H9 (cell line): Measurements from ENCODE around the gene PYGL. TPM values are rescaled to one million over a fixed set of nuclear protein-coding genes. Genes with fewer than 3 reads are reported as not detected.

Experiments used
- DNase-seq: peaks from one replicate; pipeline ENCODE4 v3.0.0-alpha.2; 2017
- H2AFZ ChIP-seq: one replicate; pipeline ENCODE4 v1.6.1; 2013; ENCODE audit warnings: mild to moderate bottlenecking, low read length, control low read depth, moderate library complexity
- H2AK5ac ChIP-seq: 2 replicates; pipeline ENCODE4 v1.6.1; 2013; ENCODE audit warnings: low read length, control low read depth, mixed read lengths; ENCODE audit not compliant: insufficient read length
- H2BK120ac ChIP-seq: one replicate; pipeline ENCODE4 v1.6.1; 2013; ENCODE audit warnings: low read depth, mild to moderate bottlenecking, low read length, control low read depth, inconsistent platforms; ENCODE audit not compliant: poor library complexity, severe bottlenecking
- H2BK12ac ChIP-seq: 2 replicates; pipeline ENCODE4 v1.6.1; 2013; ENCODE audit warnings: low read length, control low read depth, mixed read lengths, low read depth; ENCODE audit not compliant: insufficient read length
- H2BK15ac ChIP-seq: 2 replicates; pipeline ENCODE4 v1.6.1; 2013; ENCODE audit warnings: low read depth, low read length, control low read depth
- H2BK20ac ChIP-seq: one replicate; pipeline ENCODE4 v1.6.1; 2013; ENCODE audit warnings: low read depth, mild to moderate bottlenecking, low read length, control low read depth, inconsistent platforms; ENCODE audit not compliant: poor library complexity, severe bottlenecking
- H2BK5ac ChIP-seq: 2 replicates; pipeline ENCODE4 v1.6.1; 2013; ENCODE audit warnings: low read length, control low read depth, mixed read lengths; ENCODE audit not compliant: insufficient read length
- H3K14ac ChIP-seq: 2 replicates; pipeline ENCODE4 v1.6.1; 2013; ENCODE audit warnings: low read length, control low read depth; ENCODE audit not compliant: insufficient read depth
- H3K18ac ChIP-seq: 2 replicates; pipeline ENCODE4 v1.6.1; 2013; ENCODE audit warnings: low read depth, mild to moderate bottlenecking, mixed read lengths, low read length, control low read depth; ENCODE audit not compliant: insufficient read length
- H3K23ac ChIP-seq: 2 replicates; pipeline ENCODE4 v1.6.1; 2013; ENCODE audit warnings: low read length, control low read depth, mixed read lengths, low read depth; ENCODE audit not compliant: insufficient read length
- H3K23me2 ChIP-seq: 2 replicates; pipeline ENCODE4 v1.6.1; 2013; ENCODE audit warnings: low read depth, mild to moderate bottlenecking, mixed read lengths, low read length, control low read depth; ENCODE audit not compliant: insufficient read length, poor library complexity, severe bottlenecking
- H3K27ac ChIP-seq: 2 replicates; pipeline ENCODE4 v1.5.1; 2013; ENCODE audit warnings: low read length, control low read depth, mixed read lengths, low read depth; ENCODE audit not compliant: insufficient read length
- H3K27me3 ChIP-seq: 2 replicates; pipeline ENCODE4 v1.6.1; 2013; ENCODE audit warnings: low read length, control low read depth, inconsistent platforms; ENCODE audit not compliant: insufficient read depth
- H3K4ac ChIP-seq: 2 replicates; pipeline ENCODE4 v1.6.1; 2013; ENCODE audit warnings: low read depth, mild to moderate bottlenecking, control low read depth, inconsistent platforms, low read length, moderate library complexity
- H3K4me1 ChIP-seq: 2 replicates; pipeline ENCODE4 v1.6.1; 2013; ENCODE audit warnings: low read length, control low read depth, inconsistent platforms; ENCODE audit not compliant: insufficient read depth
- H3K4me2 ChIP-seq: 2 replicates; pipeline ENCODE4 v1.6.1; 2013; ENCODE audit warnings: low read length, control low read depth, mixed read lengths; ENCODE audit not compliant: insufficient read length, insufficient read depth
- H3K56ac ChIP-seq: 2 replicates; pipeline ENCODE4 v1.6.1; 2013; ENCODE audit warnings: low read depth, mild to moderate bottlenecking, mixed read lengths, low read length, control low read depth; ENCODE audit not compliant: insufficient read length
- H3K79me1 ChIP-seq: 2 replicates; pipeline ENCODE4 v1.6.1; 2013; ENCODE audit warnings: low read depth, mild to moderate bottlenecking, moderate library complexity, low read length, control low read depth, inconsistent platforms; ENCODE audit not compliant: insufficient read depth, poor library complexity, severe bottlenecking
- H3K79me2 ChIP-seq: 2 replicates; pipeline ENCODE4 v1.6.1; 2013; ENCODE audit warnings: low read length, control low read depth, inconsistent platforms; ENCODE audit not compliant: insufficient read depth
- H3K9ac ChIP-seq: 2 replicates; pipeline ENCODE4 v1.6.1; 2013; ENCODE audit warnings: low read length, control low read depth, mixed read lengths; ENCODE audit not compliant: insufficient read length; ENCODE audit errors: extremely low read depth
- H3K9me3 ChIP-seq: one replicate; pipeline ENCODE4 v1.6.1; 2013; ENCODE audit warnings: low read depth, low read length, inconsistent platforms; ENCODE audit not compliant: control insufficient read depth
- H3T11ph ChIP-seq: one replicate; pipeline ENCODE4 v1.6.1; 2013; ENCODE audit warnings: mild to moderate bottlenecking, low read length, control low read depth, inconsistent platforms
- H4K20me1 ChIP-seq: one replicate; pipeline ENCODE4 v1.6.1; 2013; ENCODE audit not compliant: control insufficient read depth, insufficient read length, insufficient read depth
- H4K5ac ChIP-seq: 2 replicates; pipeline ENCODE4 v1.6.1; 2013; ENCODE audit warnings: low read depth, mild to moderate bottlenecking, mixed read lengths, low read length, control low read depth; ENCODE audit not compliant: insufficient read length
- H4K8ac ChIP-seq: replicated peaks from 2 replicates; pipeline ENCODE4 v1.6.1; 2013; ENCODE audit warnings: low read length, control low read depth, mixed read lengths, low read depth; ENCODE audit not compliant: insufficient read length
- H4K91ac ChIP-seq: 2 replicates; pipeline ENCODE4 v1.6.1; 2013; ENCODE audit warnings: low read depth, mild to moderate bottlenecking, moderate library complexity, mixed read lengths, low read length, control low read depth; ENCODE audit not compliant: insufficient read length
- H3K27ac Mint-ChIP-seq, 3 experiments: 2 replicates in 2 of 3; 3 replicates in 1 of 3; pipeline ENCODE4 v1.8.0; 2020 to 2021; ENCODE audit warnings: mixed read lengths in 3 of 3, mild to moderate bottlenecking in 1 of 3, moderate library complexity in 1 of 3
- H3K27me3 Mint-ChIP-seq: 2 replicates; pipeline ENCODE4 v1.8.0; 2021; ENCODE audit warnings: low read depth, mild to moderate bottlenecking, moderate library complexity, mixed read lengths
- H3K36me3 Mint-ChIP-seq, 3 experiments: 2 replicates in 2 of 3; 3 replicates in 1 of 3; pipeline ENCODE4 v1.8.0; 2020 to 2021; ENCODE audit warnings: low read depth in 3 of 3, mixed read lengths in 3 of 3; ENCODE audit not compliant: insufficient read depth in 1 of 3
- H3K4me1 Mint-ChIP-seq, 2 experiments: 2 replicates each; pipeline ENCODE4 v1.8.0; 2020; ENCODE audit warnings: mixed read lengths in 2 of 2
- H3K4me3 Mint-ChIP-seq, 2 experiments: 2 replicates in 1 of 2; 3 replicates in 1 of 2; pipeline ENCODE4 v1.8.0; 2020 to 2021; ENCODE audit warnings: mild to moderate bottlenecking in 2 of 2, mixed read lengths in 2 of 2, moderate library complexity in 1 of 2
- H3K9me3 Mint-ChIP-seq, 2 experiments: 2 replicates in 1 of 2; 3 replicates in 1 of 2; pipeline ENCODE4 v1.8.0; 2020; ENCODE audit warnings: mild to moderate bottlenecking in 2 of 2, mixed read lengths in 2 of 2, moderate library complexity in 1 of 2
- WGBS: extraction: QIAGEN DNeasy Blood & Tissue Kit; methylation state at CpG from one replicate; pipeline ENCODE4 v1.1.7; 2013; ENCODE audit warnings: missing lambda C conversion rate, low lambda C conversion rate, mixed read lengths; ENCODE audit not compliant: insufficient read length; ENCODE audit errors: extremely low coverage; 5-methylcytosine and 5-hydroxymethylcytosine counted together
- total RNA-seq: library from RNA; stranded (reverse); gene quantifications from 2 replicates; pipeline ENCODE4 v1.2.1, GENCODE V29; 2021
- TF ChIP-seq, protein P1 (sequence below): fragments of 200-600 bp; sonication (generic); conservative IDR thresholded peaks from 3 replicates; pipeline ENCODE4 v1.8.0; 2021; ENCODE audit warnings: antibody characterized with exemption, mild to moderate bottlenecking

Gene PYGL
- total RNA-seq, 1 experiment from 2014 or later = 53.8 TPM

DNA sequence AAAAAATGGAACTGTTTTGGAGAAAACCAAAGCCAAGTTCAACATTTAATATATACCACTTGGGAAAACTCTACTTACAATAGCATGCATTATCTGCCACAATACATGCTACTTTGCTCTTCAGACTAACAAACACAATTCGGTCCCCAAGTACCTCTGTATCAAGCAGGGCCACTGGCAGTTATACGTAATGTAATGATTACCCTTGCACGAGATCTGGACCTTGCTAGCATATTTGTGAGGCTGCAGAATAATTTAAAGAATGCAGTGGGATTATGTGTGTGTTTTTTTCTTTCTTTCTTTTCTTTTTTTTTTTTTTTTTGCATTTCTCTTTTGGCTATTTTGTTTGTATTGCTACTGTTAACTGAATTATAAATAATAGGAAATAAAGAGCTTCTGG is 22.8 kb upstream of the PYGL start:
- no peak overlapping the region for H3K14ac ChIP-seq
- H4K5ac ChIP-seq = no peak overlapping the region
- Mint-ChIP-seq H3K4me1 (no peaks in the 10 kb centered on the region), H3K36me3 (no peaks in the 10 kb centered on the region), H3K4me3 (no peak overlapping the region), H3K27ac (no peak overlapping the region), H3K27me3 (no peaks in the 10 kb centered on the region; the same call in none of the 2 replicates), H3K9me3 (no peaks in the 10 kb centered on the region)
- no peaks in the 10 kb centered on the region for H3K23me2 ChIP-seq
- no peak overlapping the region for H3K56ac ChIP-seq
- no peak overlapping the region for H3K4ac ChIP-seq
- no peak overlapping the region for H2BK5ac ChIP-seq
- H3K79me1 ChIP-seq = no peaks in the 10 kb centered on the region
- H3K18ac ChIP-seq = no peak overlapping the region
- no peaks in the 10 kb centered on the region for H3K4me1 ChIP-seq
- no peak overlapping the region for H2BK12ac ChIP-seq
- no peak overlapping the region for H3T11ph ChIP-seq
- no peak overlapping the region for H4K8ac ChIP-seq
- no peak overlapping the region for H3K23ac ChIP-seq
- TF ChIP-seq, protein P1, sequence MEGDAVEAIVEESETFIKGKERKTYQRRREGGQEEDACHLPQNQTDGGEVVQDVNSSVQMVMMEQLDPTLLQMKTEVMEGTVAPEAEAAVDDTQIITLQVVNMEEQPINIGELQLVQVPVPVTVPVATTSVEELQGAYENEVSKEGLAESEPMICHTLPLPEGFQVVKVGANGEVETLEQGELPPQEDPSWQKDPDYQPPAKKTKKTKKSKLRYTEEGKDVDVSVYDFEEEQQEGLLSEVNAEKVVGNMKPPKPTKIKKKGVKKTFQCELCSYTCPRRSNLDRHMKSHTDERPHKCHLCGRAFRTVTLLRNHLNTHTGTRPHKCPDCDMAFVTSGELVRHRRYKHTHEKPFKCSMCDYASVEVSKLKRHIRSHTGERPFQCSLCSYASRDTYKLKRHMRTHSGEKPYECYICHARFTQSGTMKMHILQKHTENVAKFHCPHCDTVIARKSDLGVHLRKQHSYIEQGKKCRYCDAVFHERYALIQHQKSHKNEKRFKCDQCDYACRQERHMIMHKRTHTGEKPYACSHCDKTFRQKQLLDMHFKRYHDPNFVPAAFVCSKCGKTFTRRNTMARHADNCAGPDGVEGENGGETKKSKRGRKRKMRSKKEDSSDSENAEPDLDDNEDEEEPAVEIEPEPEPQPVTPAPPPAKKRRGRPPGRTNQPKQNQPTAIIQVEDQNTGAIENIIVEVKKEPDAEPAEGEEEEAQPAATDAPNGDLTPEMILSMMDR = no peak
- H2BK15ac ChIP-seq = no peak overlapping the region
- no peaks in the 10 kb centered on the region for H3K9me3 ChIP-seq
- H4K20me1 ChIP-seq = no peaks in the 10 kb centered on the region
- no peak overlapping the region for H3K4me2 ChIP-seq
- H2BK120ac ChIP-seq = no peak overlapping the region
- H3K27me3 ChIP-seq = no peaks in the 10 kb centered on the region
- no peak overlapping the region for H3K9ac ChIP-seq
- DNase-seq = no peak
- no peak overlapping the region for H2AK5ac ChIP-seq
- H3K27ac ChIP-seq = no peak overlapping the region
- H3K79me2 ChIP-seq = no peaks in the 10 kb centered on the region
- H2BK20ac ChIP-seq = no peak overlapping the region
- H2AFZ ChIP-seq = no peak overlapping the region
- no CpG with 5 or more reads among the region's 3 CpGs for WGBS
- H4K91ac ChIP-seq = no peak overlapping the region
